Activated naive CD4-positive, alpha-beta T cell treated with anti-CD3 and anti-CD28 coated beads, Interleukin-2, amount 50 U/mL, for 16 hours (primary cell): ENCODE data around the gene SLC7A14.

Experiments used
- DNase-seq: peaks from one replicate; pipeline ENCODE4 v3.0.0-alpha.2; 2020

Gene SLC7A14

DNA sequence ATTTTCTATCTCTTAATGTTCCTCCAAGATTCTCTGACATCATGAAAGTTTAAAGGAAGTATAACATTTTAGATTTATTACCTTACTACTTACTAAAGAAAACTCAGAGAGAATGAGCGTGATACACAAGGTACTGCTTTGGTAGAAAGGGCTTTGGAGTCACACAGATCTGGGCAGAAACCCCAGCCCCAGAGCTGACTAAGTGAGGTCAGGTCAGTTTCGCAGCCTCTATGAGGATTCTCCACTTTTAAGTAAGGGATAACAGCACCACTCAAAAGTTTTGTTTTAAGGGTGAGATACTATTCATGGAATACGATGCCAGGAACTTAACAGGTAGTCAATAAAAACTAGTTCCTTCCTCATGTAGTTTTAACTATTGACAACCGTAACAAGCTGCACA, 91.1 kb downstream of the SLC7A14 start:
- DNase-seq = no peak

DNA sequence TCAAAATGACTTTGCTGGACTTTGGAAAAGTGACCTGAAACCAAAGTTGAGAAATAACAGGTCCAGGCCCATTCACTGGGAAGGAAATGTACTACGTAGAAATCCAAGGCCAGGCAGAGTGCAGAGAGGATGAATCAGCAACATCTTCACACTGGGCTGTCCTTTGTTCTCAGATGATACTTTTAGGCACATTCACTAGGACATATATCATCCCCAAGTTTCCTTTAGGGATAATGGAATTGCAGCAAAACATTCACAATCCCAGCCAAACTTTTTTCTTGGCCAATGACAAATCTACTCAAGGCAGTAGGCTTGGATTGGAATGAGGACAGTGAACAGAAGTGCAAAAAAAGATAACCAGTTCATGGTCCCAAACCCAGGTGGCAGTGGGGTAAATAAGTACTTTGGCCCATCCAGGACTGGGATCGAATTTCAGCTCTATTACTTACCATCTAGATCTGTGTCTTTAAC, 92.1 kb downstream of the SLC7A14 start:
- no peak for DNase-seq

DNA sequence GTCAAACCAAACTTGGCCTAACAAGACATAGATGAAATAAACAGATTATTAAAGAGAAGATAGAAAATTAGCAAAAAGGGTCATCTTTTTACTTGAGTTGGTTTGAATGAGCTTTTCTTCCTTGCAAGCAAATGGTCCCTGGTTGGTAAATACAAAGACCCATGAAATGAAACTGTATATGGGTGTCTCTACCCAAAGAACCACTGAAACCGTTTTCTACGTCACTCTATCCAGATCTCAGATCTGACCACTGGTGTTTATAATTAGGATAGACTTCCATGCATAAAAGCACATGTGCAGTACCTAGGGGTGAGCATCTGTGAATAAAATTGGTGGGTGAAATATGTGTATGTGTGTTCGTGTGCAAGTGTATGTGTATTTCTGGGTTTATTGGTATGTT, 94.0 kb downstream of the SLC7A14 start:
- no peak for DNase-seq

DNA sequence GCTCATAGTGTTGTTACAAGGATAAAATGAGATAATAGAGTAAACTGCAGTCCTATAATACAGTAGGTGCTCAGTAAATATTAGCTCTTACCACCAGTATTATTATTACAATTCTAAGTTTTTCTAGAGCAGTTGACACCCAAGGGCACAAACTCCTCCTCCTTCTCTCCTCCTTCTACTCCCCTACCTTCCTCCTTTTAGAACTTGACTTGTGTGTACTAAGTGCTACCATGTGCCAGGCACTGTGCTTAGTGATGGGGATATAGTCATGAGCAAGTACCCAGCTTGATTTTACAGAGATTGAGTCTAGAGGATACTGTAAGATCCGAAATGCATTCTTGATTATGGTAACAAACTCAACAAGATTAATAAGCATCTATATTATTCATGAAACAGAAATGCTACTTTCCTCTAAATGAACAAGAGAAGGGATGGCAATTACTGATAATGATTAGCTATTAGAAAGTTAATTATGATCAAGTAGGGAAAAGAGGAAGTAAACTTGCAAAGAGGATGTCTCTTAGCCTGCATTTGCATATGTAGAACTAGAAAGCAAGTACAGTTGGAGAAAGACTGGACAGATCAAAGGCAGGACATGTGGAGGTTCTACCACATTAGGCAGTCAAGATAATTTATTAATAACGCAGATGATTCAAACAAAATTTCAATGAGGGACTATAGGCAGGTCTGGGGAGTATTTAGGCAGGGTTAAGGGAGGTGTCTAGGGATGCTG, 94.9 kb downstream of the SLC7A14 start:
- no peak for DNase-seq

DNA sequence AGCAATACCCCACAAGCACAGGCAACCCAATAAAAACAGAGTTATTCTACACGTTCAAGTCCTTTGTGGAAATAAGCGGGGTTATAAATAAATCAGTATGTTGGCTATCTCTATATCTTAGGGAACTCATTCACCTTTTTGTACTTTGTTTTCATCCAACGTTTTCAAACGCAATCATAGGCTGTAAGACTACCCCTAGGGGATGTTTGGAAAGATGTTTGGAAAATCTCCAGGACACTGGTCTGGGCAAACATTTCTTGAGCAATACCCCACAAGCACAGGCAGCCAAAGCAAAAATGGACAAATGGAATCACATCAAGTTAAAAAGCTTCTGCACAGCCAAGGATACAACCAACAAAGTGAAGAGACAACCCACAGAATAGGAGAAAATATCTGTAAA, 97.1 kb downstream of the SLC7A14 start:
- DNase-seq = no peak

DNA sequence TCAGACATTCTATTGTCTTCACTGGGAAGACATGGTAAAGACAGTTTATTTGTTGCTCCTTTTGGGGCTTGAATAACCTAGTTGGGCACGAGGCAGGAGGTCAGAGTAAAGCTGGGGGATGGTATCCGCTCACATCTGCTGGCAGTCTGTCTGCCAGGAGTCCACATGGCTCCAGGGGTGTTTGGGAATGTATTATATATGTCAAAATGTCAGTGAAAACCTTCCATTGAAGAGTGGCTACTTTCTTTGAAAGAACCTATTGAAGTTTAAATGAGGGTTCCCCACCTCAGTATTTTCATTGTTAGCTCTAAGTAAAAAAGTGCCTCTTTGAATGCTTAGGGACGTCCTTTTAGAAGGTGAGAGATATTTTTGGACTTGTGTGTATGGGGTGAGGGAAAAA, 98.8 kb downstream of the SLC7A14 start:
- no peak for DNase-seq

DNA sequence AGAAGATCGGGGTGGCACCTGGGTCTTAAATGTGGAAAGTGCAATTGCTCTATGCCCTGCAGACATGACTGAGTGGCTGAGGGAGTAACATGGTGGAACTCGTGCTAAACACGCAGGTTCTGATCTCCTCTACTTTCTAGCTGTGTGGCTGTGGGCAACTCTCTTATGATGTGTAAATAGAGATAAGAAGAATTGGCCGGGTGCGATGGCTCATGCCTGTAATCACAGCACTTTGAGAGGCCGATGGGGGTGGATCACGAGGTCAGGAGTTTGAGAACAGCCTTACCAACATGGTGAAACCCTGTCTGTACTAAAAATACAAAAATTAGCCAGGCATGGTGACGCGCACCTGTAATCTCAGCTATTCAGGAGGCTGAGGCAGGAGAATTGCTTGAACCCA, 99.5 kb downstream of the SLC7A14 start:
- no peak for DNase-seq

- DNase-seq = no peak
Observed at GRCh38 chr3:170485696-170486095, 100.2 kb downstream of the SLC7A14 start.

GRCh38 chr3:170485294-170485693, 100.6 kb downstream of the SLC7A14 start:
- DNase-seq = no peak

DNA sequence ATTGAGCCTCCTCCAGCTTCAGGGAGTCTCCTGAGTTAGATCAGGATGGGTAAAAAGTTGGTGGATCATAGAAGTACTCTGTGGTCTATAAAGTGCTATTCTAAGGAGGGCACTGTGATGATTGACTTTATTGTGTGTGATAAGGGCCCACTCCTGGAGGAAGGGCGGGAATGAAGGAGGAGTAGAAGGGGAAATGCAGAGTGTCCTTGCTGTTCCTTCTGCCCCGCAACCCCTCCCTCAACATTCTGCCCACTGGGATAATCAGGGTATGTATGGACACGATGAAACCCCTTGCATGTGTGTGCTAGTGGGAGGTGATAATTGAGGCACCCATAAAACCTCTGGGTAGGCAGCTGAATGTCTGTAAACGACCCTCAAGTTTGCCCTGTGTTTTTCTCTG, 101.0 kb downstream of the SLC7A14 start:
- no peak for DNase-seq

GRCh38 chr3:170483485-170484262, 102.2 kb downstream of the SLC7A14 start:
- DNase-seq = no peak

DNA sequence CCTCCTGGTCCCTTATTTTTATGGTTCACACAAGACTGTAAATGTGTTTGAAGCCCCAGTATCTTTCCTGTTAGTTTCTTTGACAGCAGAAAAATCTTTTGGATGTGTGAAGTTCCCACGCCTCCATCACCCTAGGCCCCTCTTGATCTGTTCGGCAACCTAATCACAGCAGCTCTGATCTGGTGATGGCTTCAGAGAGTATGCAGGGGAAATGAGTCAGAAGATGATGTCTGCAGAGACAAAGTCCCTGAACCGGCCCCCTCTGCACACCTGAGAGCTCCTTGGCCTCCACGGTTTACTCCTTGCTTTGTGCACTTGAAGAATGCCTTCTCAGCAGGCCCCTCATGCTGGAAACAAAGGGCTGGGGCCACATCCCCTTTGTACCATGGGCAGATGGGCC, 103.7 kb downstream of the SLC7A14 start:
- no peak for DNase-seq

DNA sequence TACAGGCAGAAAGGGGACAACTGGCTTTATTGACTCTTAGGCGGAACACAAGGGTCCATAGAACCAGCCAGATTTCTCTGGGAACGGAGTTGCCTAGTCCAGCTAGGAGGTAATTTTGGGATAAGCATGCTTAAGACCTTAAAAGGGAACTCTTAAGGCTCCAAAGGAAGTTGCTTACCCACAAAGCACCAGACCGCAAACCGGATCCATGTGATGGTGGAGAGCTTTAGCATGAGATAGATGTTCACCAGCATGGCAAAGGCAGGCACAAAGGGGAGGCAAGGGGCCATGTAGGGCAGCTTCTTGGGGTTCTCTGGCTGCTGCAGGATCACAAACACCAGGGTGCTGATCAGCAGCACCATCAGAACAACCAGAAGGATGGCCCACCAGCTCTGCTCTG, 105.8 kb downstream of the SLC7A14 start:
- DNase-seq = no peak

GRCh38 chr3:170477395-170477794, 108.5 kb downstream of the SLC7A14 start:
- no peak for DNase-seq

DNA sequence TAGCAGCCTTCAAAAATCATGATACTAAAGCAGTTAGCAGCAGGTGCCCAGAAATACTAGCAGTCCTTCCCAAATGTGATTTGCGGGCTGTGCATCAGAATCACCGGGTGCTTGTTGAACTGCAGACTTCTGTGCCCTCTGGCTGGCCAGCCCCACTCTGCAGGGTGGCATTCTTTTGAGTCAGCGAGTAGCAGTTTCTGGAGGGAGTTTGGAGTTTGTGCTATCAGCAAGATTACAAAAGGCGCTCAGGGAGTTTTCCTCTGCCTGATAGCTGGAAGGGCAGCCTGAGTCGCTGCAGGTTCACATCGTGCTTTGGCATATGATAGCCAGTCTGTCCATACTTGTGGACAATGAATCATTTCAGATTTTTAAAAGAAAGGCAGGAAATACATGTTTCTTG, 109.6 kb downstream of the SLC7A14 start:
- no peak for DNase-seq

- DNase-seq = no peak
Observed at GRCh38 chr3:170475092-170475685, 110.7 kb downstream of the SLC7A14 start.

GRCh38 chr3:170473358-170473757, 112.5 kb downstream of the SLC7A14 start:
- DNase-seq = no peak

- DNase-seq = no peak
Observed at GRCh38 chr3:170471149-170471548, 114.7 kb downstream of the SLC7A14 start.

DNA sequence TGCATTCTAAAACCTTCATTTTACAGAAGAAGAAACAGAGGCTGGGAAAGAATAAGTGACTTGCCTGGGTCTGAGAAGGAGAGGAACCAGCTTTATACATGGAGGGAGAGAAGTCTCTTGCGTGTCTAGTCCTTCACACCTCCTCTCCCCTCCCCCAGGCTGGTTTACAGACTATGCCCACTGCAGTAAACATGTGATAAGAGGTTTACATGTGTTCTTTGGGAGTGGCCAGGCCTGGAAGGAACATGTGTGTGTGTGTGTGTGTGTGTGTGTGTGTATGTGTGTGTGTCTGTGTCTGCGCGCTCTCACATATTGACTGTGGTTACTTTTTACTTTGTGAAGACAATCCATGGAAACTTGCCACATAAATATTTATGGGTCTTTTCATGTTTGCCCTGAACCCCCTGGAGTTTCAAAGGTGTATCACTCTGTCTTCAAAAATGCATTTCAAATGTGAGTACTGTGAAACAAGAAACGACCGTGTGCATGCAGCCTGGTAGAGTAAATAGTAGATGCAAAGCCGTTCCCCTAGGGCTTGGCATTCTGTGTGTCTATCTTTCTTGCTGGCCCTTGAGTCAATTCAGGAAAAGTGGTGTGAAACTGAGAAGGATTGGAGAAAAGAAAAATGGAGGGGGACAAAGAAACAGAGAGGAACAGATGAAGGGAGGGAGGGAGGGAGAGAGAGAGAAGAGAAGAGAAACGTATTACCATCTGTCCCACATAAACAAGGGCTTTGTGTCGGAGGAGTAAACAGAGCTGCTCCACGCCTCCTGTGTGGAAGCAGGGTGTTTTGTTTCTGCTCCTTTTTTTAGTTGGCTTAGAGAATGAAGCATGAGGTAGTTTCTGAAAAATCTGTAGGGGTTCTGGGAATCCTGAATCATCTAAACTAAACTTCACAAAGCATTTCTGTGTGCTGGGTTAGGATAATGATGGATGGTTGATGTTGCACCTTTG, 115.5 kb downstream of the SLC7A14 start:
- DNase-seq = no peak

DNA sequence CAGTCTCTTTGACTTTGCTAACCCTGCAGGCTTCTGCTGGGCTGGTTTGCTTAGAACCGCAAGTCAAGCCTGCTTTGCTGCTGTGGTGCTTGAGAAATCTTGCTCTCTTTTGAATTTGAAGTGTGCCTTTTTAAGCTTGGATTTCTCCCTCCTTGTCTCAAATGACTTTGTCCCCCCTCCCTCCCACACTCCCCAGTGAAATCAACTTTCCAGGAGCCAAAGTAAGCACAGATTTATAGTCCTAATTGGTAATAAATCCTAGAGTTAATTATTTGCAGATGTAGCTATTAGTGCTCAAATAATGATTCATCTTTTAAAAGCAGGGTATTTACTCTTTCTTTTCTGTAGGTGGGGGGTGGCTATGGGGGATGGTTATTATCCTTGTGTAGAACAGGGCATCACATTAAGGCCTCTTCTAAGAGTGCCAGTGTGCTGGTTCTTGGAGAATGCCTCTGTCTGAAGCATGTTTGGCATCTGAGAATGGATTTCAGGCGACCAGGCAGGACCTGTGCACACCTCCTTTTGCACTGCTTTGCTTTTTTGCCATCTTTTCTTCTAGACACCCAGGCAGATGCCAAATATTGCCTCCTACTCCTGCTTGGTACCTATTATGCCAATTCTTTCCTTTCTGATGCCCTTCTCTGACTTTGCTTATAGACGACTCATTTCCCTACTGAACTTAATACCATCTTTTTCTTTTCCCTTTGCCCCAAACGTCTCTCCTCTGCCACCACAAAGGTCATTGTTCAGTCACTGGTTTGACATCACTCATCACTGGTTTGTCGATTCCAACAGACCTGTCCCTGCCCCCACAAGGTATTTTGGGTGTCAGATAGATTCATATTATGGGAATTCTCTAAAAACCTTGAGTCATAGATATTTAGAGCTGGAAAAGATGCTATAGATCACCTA, 116.5 kb downstream of the SLC7A14 start:
- DNase-seq = no peak

- DNase-seq = no peak
Observed at GRCh38 chr3:170467571-170468147, 118.2 kb downstream of the SLC7A14 start.
